Measurements from ENCODE around the gene GCNT2.

Gene GCNT2

GRCh38 chr6:10556992-10557391 is 35.8 kb downstream of the GCNT2 start:
- H3K4me3 ChIP-seq (ENCODE audit: low read length): no peak overlapping the region
- no peak for DNase-seq (ENCODE audit: low read depth)
- TF ChIP-seq CTCF (IDR thresholded peaks at IDR 0.05; ENCODE audit: insufficient read depth, low read depth, low read length, missing control alignments): no peak

GRCh38 chr6:10557913-10558312 is 36.8 kb downstream of the GCNT2 start:
- H3K4me3 ChIP-seq (ENCODE audit: low read length): no peak overlapping the region
- TF ChIP-seq CTCF (IDR thresholded peaks at IDR 0.05; ENCODE audit: insufficient read depth, low read depth, low read length, missing control alignments): no peak

GRCh38 chr6:10558565-10558964 is 37.4 kb downstream of the GCNT2 start:
- H3K4me3 ChIP-seq (ENCODE audit: low read length): no peak overlapping the region
- TF ChIP-seq CTCF (IDR thresholded peaks at IDR 0.05; ENCODE audit: insufficient read depth, low read depth, low read length, missing control alignments): no peak
- DNase-seq (ENCODE audit: low read depth): no peak

More at GRCh38 chr6:10557913-10558312, 36.8 kb downstream of the GCNT2 start:
- no peak for DNase-seq (ENCODE audit: low read depth)

GRCh38 chr6:10559522-10560152 is 38.5 kb downstream of the GCNT2 start:
- no peak for DNase-seq (ENCODE audit: low read depth)
- TF ChIP-seq CTCF (IDR thresholded peaks at IDR 0.05; ENCODE audit: insufficient read depth, low read depth, low read length, missing control alignments): no peak

GRCh38 chr6:10561611-10562199 is 40.6 kb downstream of the GCNT2 start:
- DNase-seq (ENCODE audit: low read depth): no peak
- no peak for TF ChIP-seq CTCF (IDR thresholded peaks at IDR 0.05; ENCODE audit: insufficient read depth, low read depth, low read length, missing control alignments)
- H3K4me3 ChIP-seq (ENCODE audit: low read length): no peak overlapping the region

More at GRCh38 chr6:10559522-10560152, 38.5 kb downstream of the GCNT2 start:
- H3K4me3 ChIP-seq (ENCODE audit: low read length): no peak overlapping the region

GRCh38 chr6:10564975-10565673 is 44.0 kb downstream of the GCNT2 start:
- DNase-seq (ENCODE audit: low read depth): no peak
- no peak overlapping the region for H3K4me3 ChIP-seq (ENCODE audit: low read length)
- no peak for TF ChIP-seq CTCF (IDR thresholded peaks at IDR 0.05; ENCODE audit: insufficient read depth, low read depth, low read length, missing control alignments)

Measured in epithelial cell of esophagus (primary cell).